ENCODE results near the gene THSD4. TPM values are rescaled to one million over a fixed set of nuclear protein-coding genes. Genes with fewer than 3 reads are reported as not detected.

The THSD4 gene
- polyA plus RNA-seq, 1 donor (not counting 4 experiments of a cell fraction or from before 2014, with no cell fraction given), result 24.5 TPM

- TF ChIP-seq EZH2 (IDR thresholded peaks at IDR 0.05; ENCODE audit: low read length), result no peak
- TF ChIP-seq CTCF (optimal IDR thresholded peaks at IDR 0.05 in 1 of 3, IDR thresholded peaks at IDR 0.05 in 1 of 3, conservative IDR thresholded peaks at IDR 0.05 in 1 of 3; ENCODE audit: extremely low read depth in 1 of 3, insufficient read depth in 2 of 3, low read length in 3 of 3), result no peak
- no peak for FAIRE-seq
These were observed 227.4 kb downstream of the THSD4 start for GRCh38 chr15:71342658-71343057.

GRCh38 chr15:71344316-71344715 is 229.0 kb downstream of the THSD4 start:
- no peaks in the 10 kb centered on the region for H3K79me2 ChIP-seq (ENCODE audit: control insufficient read depth, insufficient read depth, low read length)
- no peak overlapping the region for H3K4me3 ChIP-seq (ENCODE audit: control insufficient read depth in 2 of 3, extremely low read depth in 1 of 3, insufficient read depth in 2 of 3, low read depth in 1 of 3, low read length in 3 of 3)
- H3K9me3 ChIP-seq (ENCODE audit: control insufficient read depth, low read depth, low read length), result no peaks in the 10 kb centered on the region
- no peak overlapping the region for H3K27ac ChIP-seq (ENCODE audit: control insufficient read depth, insufficient read depth, low read length)
- no peak overlapping the region for H2AFZ ChIP-seq (ENCODE audit: control insufficient read depth, low read length)
- no peak for FAIRE-seq
- H3K4me1 ChIP-seq (ENCODE audit: control insufficient read depth, extremely low read depth, insufficient read depth, low read length), result no peaks in the 10 kb centered on the region
- no peaks in the 10 kb centered on the region for H4K20me1 ChIP-seq (ENCODE audit: control insufficient read depth, extremely low read depth, insufficient read depth, low read length)
- peaks cover 3 to 11% of the 10 kb centered on the region in 2 experiments for H3K36me3 ChIP-seq (ENCODE audit: control insufficient read depth in 2 of 2, extremely low read depth in 1 of 2, insufficient read depth in 2 of 2, low read length in 2 of 2)
- TF ChIP-seq CTCF (optimal IDR thresholded peaks at IDR 0.05 in 1 of 3, IDR thresholded peaks at IDR 0.05 in 1 of 3, conservative IDR thresholded peaks at IDR 0.05 in 1 of 3; ENCODE audit: extremely low read depth in 1 of 3, insufficient read depth in 2 of 3, low read length in 3 of 3) (no peak), EZH2 (IDR thresholded peaks at IDR 0.05; ENCODE audit: low read length) (no peak)
- H3K4me2 ChIP-seq (ENCODE audit: control insufficient read depth, extremely low read depth, insufficient read depth, low read depth, low read length), result no peak overlapping the region
- DNase-seq (ENCODE audit: low read depth, low spot score), result no peak
- dilution Hi-C loops (cut with MboI; ENCODE audit: extremely low pct_ligation_motif_present, low sequenced_read_pairs), result no loop called here
- no peaks in the 10 kb centered on the region for H3K27me3 ChIP-seq (ENCODE audit: control insufficient read depth, extremely low read depth, insufficient read depth, low read length)
- no peak overlapping the region for H3K9ac ChIP-seq (ENCODE audit: control insufficient read depth, extremely low read depth, insufficient read depth, low read length)
- no peaks in the 10 kb centered on the region for H3K9me1 ChIP-seq (ENCODE audit: control insufficient read depth, extremely low read depth, insufficient read depth, low read length)

More at GRCh38 chr15:71342658-71343057, 227.4 kb downstream of the THSD4 start:
- Histone ChIP-seq H3K79me2 (ENCODE audit: control insufficient read depth, insufficient read depth, low read length) (peaks cover 3% of the 10 kb centered on the region), H3K27me3 (ENCODE audit: control insufficient read depth, extremely low read depth, insufficient read depth, low read length) (no peaks in the 10 kb centered on the region), H3K4me1 (ENCODE audit: control insufficient read depth, extremely low read depth, insufficient read depth, low read length) (peaks cover 13% of the 10 kb centered on the region), H3K4me2 (ENCODE audit: control insufficient read depth, extremely low read depth, insufficient read depth, low read depth, low read length) (no peak overlapping the region), H3K36me3 (ENCODE audit: control insufficient read depth in 2 of 2, extremely low read depth in 1 of 2, insufficient read depth in 2 of 2, low read length in 2 of 2) (peaks cover 3 to 9% of the 10 kb centered on the region in 2 experiments), H3K9me1 (ENCODE audit: control insufficient read depth, extremely low read depth, insufficient read depth, low read length) (no peaks in the 10 kb centered on the region), H2AFZ (ENCODE audit: control insufficient read depth, low read length) (no peak overlapping the region), H3K9ac (ENCODE audit: control insufficient read depth, extremely low read depth, insufficient read depth, low read length) (no peak overlapping the region), H3K27ac (ENCODE audit: control insufficient read depth, insufficient read depth, low read length) (no peak overlapping the region), H4K20me1 (ENCODE audit: control insufficient read depth, extremely low read depth, insufficient read depth, low read length) (no peaks in the 10 kb centered on the region), H3K4me3 (ENCODE audit: control insufficient read depth in 2 of 3, extremely low read depth in 1 of 3, insufficient read depth in 2 of 3, low read depth in 1 of 3, low read length in 3 of 3) (no peak overlapping the region), H3K9me3 (ENCODE audit: control insufficient read depth, low read depth, low read length) (no peaks in the 10 kb centered on the region)
- no peak for DNase-seq (ENCODE audit: low read depth, low spot score)
- dilution Hi-C loops (cut with MboI; ENCODE audit: extremely low pct_ligation_motif_present, low sequenced_read_pairs), result no loop called here
